ENCODE data around the gene ERBB4. TPM values are rescaled to one million over a fixed set of nuclear protein-coding genes. Genes with fewer than 3 reads are reported as not detected.

Gene ERBB4
- total RNA-seq, 3 donors from 2014 or later = 1.6 to 53.1 (median 18.4) TPM

DNA sequence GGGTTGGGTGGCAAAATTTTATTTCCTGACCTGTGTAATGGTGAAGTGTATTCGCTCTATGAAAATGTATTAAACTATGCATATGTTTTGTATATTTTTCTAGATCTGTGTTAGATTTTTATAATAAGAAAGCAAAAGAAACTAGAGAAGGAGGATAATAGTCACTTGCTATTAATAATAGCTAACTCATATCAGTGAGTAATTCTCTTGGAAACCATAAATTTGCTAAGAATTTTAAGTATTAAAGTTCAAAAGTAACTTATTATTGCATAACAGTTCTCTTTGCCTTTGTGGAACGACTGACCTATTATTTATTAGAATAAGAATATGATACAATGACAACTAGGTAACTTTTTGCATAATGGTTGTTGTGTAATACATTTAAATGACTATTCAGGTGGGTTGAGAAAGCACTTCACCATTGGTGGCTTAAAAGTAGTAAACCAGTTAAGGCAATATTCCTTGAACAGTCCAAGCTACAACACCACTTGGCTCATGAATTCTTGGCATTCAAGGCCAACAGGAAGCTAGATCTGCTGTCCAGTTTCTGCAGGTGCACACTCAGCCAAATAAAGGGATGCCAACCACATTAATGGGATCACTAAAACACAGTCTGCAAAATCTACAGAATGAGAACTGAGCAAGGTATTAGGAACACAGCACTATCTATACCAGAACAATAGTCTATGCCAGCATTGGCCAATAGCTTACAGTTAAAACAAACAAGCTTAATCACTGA is 1060.9 kb downstream of the ERBB4 start:
- H3K4me1 ChIP-seq = no peaks in the 10 kb centered on the region
- DNase-seq (ENCODE audit: low spot score in 2 of 2) = no peak
- TF ChIP-seq POLR2AphosphoS5 (IDR thresholded peaks at IDR 0.05) = no peak
- TF ChIP-seq, protein P1, sequence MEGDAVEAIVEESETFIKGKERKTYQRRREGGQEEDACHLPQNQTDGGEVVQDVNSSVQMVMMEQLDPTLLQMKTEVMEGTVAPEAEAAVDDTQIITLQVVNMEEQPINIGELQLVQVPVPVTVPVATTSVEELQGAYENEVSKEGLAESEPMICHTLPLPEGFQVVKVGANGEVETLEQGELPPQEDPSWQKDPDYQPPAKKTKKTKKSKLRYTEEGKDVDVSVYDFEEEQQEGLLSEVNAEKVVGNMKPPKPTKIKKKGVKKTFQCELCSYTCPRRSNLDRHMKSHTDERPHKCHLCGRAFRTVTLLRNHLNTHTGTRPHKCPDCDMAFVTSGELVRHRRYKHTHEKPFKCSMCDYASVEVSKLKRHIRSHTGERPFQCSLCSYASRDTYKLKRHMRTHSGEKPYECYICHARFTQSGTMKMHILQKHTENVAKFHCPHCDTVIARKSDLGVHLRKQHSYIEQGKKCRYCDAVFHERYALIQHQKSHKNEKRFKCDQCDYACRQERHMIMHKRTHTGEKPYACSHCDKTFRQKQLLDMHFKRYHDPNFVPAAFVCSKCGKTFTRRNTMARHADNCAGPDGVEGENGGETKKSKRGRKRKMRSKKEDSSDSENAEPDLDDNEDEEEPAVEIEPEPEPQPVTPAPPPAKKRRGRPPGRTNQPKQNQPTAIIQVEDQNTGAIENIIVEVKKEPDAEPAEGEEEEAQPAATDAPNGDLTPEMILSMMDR (IDR thresholded peaks at IDR 0.05) = no peak
- no peak for TF ChIP-seq POLR2A (IDR thresholded peaks at IDR 0.05)
- peaks cover 0 to 8% of the 10 kb centered on the region in 2 donors for H3K9me3 ChIP-seq
- no peaks in the 10 kb centered on the region for H3K27me3 ChIP-seq
- no peaks in the 10 kb centered on the region for H3K36me3 ChIP-seq
- no peak overlapping the region for H3K27ac ChIP-seq
- no peak overlapping the region for H3K4me3 ChIP-seq
- intact Hi-C loops (cut with DNase I; ENCODE audit: low total_unique reads) = no loop called here

DNA sequence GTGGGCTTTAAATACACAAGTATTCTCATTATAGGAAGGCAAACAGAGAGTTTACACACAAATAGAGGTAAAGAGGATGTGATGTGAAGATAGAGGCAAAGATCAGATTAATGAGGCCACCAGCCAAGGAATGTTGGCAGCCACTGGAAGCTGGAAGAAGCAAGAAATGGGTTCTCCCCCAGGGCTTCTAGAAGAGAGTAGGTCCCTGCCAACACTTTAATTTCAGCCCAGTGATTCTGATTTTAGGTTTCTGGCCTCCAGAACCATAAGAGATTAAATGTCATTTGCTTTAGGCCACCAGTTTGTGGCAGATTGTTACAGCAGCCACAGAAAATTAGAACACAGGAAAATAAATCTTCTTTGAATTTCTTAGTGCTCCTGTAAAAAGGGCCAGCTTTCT is 1065.5 kb downstream of the ERBB4 start:
- intact Hi-C loops (cut with DNase I; ENCODE audit: low total_unique reads) = no loop called here
- Histone ChIP-seq H3K4me1 (no peaks in the 10 kb centered on the region), H3K9me3 (peaks cover 0 to 8% of the 10 kb centered on the region in 2 donors), H3K27me3 (no peaks in the 10 kb centered on the region), H3K4me3 (no peak overlapping the region), H3K36me3 (no peaks in the 10 kb centered on the region), H3K27ac (no peak overlapping the region)
- TF ChIP-seq POLR2A (IDR thresholded peaks at IDR 0.05) = no peak
- TF ChIP-seq, protein P1 (IDR thresholded peaks at IDR 0.05) = no peak
- TF ChIP-seq POLR2AphosphoS5 (IDR thresholded peaks at IDR 0.05) = no peak
- DNase-seq (ENCODE audit: low spot score in 2 of 2) = no peak

DNA sequence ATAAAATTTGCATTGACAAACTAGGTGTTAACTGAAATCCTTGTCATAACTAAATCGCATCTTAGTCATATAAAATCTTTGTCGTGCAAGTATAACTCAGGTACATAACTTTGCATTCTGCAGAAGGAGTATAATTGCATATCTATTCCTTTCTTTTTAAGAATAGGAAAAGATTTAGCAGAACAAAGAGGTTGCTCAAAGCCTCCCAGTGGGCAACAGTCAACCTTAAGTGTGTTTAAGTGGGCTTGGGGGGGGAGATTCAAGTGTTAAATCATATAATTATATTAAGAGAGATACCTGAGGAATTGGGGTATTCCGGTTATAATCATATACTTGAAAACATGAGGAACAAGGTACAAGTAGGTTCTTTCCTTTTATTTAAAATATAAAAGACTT is 1068.9 kb downstream of the ERBB4 start:
- intact Hi-C loops (cut with DNase I; ENCODE audit: low total_unique reads) = no loop called here
- no peaks in the 10 kb centered on the region for H3K36me3 ChIP-seq
- TF ChIP-seq POLR2AphosphoS5 (IDR thresholded peaks at IDR 0.05) (no peak), POLR2A (IDR thresholded peaks at IDR 0.05) (no peak)
- TF ChIP-seq, protein P1 (IDR thresholded peaks at IDR 0.05) = no peak
- peaks cover 0 to 8% of the 10 kb centered on the region in 2 donors for H3K9me3 ChIP-seq
- no peak overlapping the region for H3K4me3 ChIP-seq
- no peak for DNase-seq (ENCODE audit: low spot score in 2 of 2)
- no peak overlapping the region for H3K27ac ChIP-seq
- no peaks in the 10 kb centered on the region for H3K4me1 ChIP-seq
- H3K27me3 ChIP-seq = no peaks in the 10 kb centered on the region

DNA sequence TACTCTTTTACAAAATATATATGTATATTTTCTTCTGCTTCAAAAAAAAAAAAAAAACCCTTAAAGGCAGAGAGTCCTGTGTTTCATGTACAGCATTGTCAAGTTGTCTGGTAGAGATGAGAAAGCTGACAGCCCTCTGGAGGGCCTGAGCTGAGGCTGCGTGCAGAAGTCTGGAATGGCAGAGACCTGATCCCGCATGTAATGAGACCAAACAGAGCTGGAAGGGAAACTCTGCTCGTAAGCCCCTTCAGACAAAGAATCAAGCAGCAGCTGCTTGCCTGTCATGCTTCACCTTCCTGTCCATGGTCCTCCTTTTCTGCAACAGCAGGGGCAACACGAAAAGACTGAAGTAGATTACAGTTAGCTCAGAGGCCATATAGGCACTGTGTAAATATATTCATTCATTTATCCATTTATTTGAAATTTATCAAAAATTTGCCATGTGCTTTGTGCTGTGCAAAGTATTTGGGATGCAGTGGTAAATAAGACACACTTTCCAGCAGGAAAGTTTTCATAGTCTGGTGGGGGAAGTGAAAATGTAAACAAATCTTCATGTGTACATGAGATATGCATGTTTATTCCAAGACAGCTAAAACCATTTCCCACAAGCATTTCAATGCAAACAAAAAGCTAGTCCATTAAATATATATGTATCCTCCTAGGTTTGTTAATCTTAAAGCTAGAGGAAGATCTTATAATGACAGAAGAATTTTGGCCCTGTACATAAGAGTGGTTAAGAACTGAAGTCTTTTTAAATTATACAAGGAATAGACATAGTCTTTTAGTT is 1069.5 kb downstream of the ERBB4 start:
- Histone ChIP-seq H3K36me3 (no peaks in the 10 kb centered on the region), H3K4me1 (no peaks in the 10 kb centered on the region), H3K9me3 (peaks cover 0 to 8% of the 10 kb centered on the region in 2 donors), H3K4me3 (no peak overlapping the region), H3K27me3 (no peaks in the 10 kb centered on the region), H3K27ac (no peak overlapping the region)
- intact Hi-C loops (cut with DNase I; ENCODE audit: low total_unique reads) = no loop called here
- TF ChIP-seq, protein P1 (IDR thresholded peaks at IDR 0.05) = no peak
- no peak for TF ChIP-seq POLR2A (IDR thresholded peaks at IDR 0.05)
- no peak for TF ChIP-seq POLR2AphosphoS5 (IDR thresholded peaks at IDR 0.05)
- DNase-seq (ENCODE audit: low spot score in 2 of 2) = no peak

DNA sequence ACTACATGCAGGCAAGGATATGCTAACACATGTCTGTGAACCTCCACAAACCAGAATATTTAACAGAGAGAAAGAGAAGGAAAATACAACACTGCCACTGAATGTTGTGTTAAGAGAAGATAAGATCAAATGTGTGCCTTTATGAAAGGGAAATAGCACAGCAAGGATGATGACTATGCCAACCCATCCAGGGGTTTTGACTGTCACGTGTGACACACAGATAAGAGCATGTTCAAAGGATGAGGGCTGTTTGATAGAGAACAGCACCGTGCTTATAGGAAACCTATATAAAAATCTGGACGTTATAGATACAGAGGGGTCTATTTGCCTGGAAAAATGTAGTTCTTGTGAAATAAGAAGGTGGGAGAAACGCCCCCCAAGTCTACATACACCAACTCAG is 1070.4 kb downstream of the ERBB4 start:
- no peaks in the 10 kb centered on the region for H3K27me3 ChIP-seq
- intact Hi-C loops (cut with DNase I; ENCODE audit: low total_unique reads) = no loop called here
- no peaks in the 10 kb centered on the region for H3K4me1 ChIP-seq
- H3K27ac ChIP-seq = no peak overlapping the region
- H3K36me3 ChIP-seq = no peaks in the 10 kb centered on the region
- H3K9me3 ChIP-seq = peaks cover 0 to 4% of the 10 kb centered on the region in 2 donors
- H3K4me3 ChIP-seq = no peak overlapping the region
- TF ChIP-seq POLR2AphosphoS5 (IDR thresholded peaks at IDR 0.05) (no peak), POLR2A (IDR thresholded peaks at IDR 0.05) (no peak)
- TF ChIP-seq, protein P1 (IDR thresholded peaks at IDR 0.05) = no peak
- no peak for DNase-seq (ENCODE audit: low spot score in 2 of 2)

Data from breast epithelium (tissue), 4 donors.